Activated CD4-positive, alpha-beta memory T cell treated with anti-CD3 and anti-CD28 coated beads, Interleukin-2, amount 10 ng/mL, durations not matched to agents 7 days and 5 days (primary cell): ENCODE measurements around the gene LECT2. TPM values are rescaled to one million over a fixed set of nuclear protein-coding genes. Genes with fewer than 3 reads are reported as not detected.

Experiments used
- CTCF ChIA-PET: fragments of 350-600 bp; sonication (Branson Sonifier 250); formaldehyde crosslinking; loops from one replicate; lab custom pipeline; 2021; ENCODE audit warnings: antibody characterized with exemption, inconsistent platforms; lab: Charles Lee
- POLR2A ChIA-PET: fragments of 350-600 bp; sonication (Branson Sonifier 250); formaldehyde crosslinking; loops from one replicate; lab custom pipeline; 2021; ENCODE audit warnings: antibody characterized with exemption; lab: Charles Lee
- DNase-seq: peaks from one replicate; pipeline ENCODE4 v3.0.0-alpha.2; 2020
- H3K27ac Mint-ChIP-seq: one replicate; pipeline ENCODE4 v1.8.0; 2021; ENCODE audit warnings: mild to moderate bottlenecking, mixed read lengths
- H3K27me3 Mint-ChIP-seq: one replicate; pipeline ENCODE4 v1.8.0; 2021; ENCODE audit warnings: mixed read lengths
- H3K36me3 Mint-ChIP-seq: one replicate; pipeline ENCODE4 v1.8.0; 2021; ENCODE audit warnings: low read depth, mixed read lengths
- H3K4me1 Mint-ChIP-seq: one replicate; pipeline ENCODE4 v1.8.0; 2021; ENCODE audit warnings: mixed read lengths
- H3K4me3 Mint-ChIP-seq: one replicate; pipeline ENCODE4 v1.8.0; 2021; ENCODE audit warnings: mild to moderate bottlenecking, mixed read lengths
- H3K9me3 Mint-ChIP-seq: one replicate; pipeline ENCODE4 v1.8.0; 2021; ENCODE audit warnings: mixed read lengths
- total RNA-seq, 2 experiments: library from RNA; stranded (reverse); gene quantifications; one replicate each; pipeline ENCODE4 v1.2.3, GENCODE V29; 2021

The LECT2 gene
- not detected for total RNA-seq

GRCh38 chr5:135954899-135955298, at the start of gene LECT2:
Gene LECT2 (minus strand): TSS chr5:135954983. CDS start chr5:135954833, 150 bp downstream.
- ChIA-PET CTCF (no interaction called here), POLR2A (no interaction called here)
- DNase-seq = no peak
- no peak within 1 kb of the TSS for H3K4me3 Mint-ChIP-seq
- no peak within 1 kb of the TSS for H3K27ac Mint-ChIP-seq
- H3K4me1 Mint-ChIP-seq = no peaks in the 10 kb centered on the region
- no peaks in the 10 kb centered on the region for H3K9me3 Mint-ChIP-seq
- H3K27me3 Mint-ChIP-seq = peaks cover 23% of the 10 kb centered on the region
- no peaks in the 10 kb centered on the region for H3K36me3 Mint-ChIP-seq

GRCh38 chr5:136004436-136004835, 49.7 kb upstream of the LECT2 start:
- no peak for DNase-seq
- Mint-ChIP-seq H3K27me3 (peaks cover 7% of the 10 kb centered on the region), H3K36me3 (no peaks in the 10 kb centered on the region), H3K9me3 (no peaks in the 10 kb centered on the region), H3K4me3 (no peak overlapping the region), H3K27ac (no peak overlapping the region), H3K4me1 (no peaks in the 10 kb centered on the region)
- ChIA-PET POLR2A (no interaction called here), CTCF (no interaction called here)

- peaks cover 7% of the 10 kb centered on the region for H3K27me3 Mint-ChIP-seq
- H3K27ac Mint-ChIP-seq = no peak overlapping the region
- no peak for DNase-seq
- CTCF ChIA-PET = no interaction called here
- H3K4me3 Mint-ChIP-seq = no peak overlapping the region
- H3K36me3 Mint-ChIP-seq = no peaks in the 10 kb centered on the region
- H3K4me1 Mint-ChIP-seq = no peaks in the 10 kb centered on the region
- no peaks in the 10 kb centered on the region for H3K9me3 Mint-ChIP-seq
- POLR2A ChIA-PET = no interaction called here
Measured at GRCh38 chr5:136001466-136001981, 46.7 kb upstream of the LECT2 start.

DNA sequence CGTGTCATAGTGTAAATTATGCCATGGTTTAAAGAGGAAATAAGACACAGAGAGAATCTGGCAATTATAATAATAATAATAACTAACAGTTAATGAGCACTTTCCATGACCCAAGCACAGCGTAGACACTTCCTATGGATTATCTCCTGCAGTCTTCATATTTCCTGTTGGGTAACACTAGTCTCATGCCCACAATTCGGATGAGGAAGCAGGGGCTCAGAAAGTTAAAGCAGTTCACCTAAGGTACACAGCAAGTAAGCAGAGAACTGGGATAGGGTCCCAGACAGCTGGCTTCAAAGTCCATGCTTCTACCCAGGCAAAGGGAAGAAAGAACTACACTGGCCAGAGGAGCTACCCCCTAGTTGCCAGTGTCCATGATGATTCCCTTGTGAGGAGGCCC, 46.1 kb upstream of the LECT2 start:
- POLR2A ChIA-PET = no interaction called here
- CTCF ChIA-PET = no interaction called here
- Mint-ChIP-seq H3K4me1 (no peaks in the 10 kb centered on the region), H3K27me3 (peaks cover 7% of the 10 kb centered on the region), H3K36me3 (no peaks in the 10 kb centered on the region), H3K9me3 (no peaks in the 10 kb centered on the region), H3K27ac (no peak overlapping the region), H3K4me3 (no peak overlapping the region)
- no peak for DNase-seq

DNA sequence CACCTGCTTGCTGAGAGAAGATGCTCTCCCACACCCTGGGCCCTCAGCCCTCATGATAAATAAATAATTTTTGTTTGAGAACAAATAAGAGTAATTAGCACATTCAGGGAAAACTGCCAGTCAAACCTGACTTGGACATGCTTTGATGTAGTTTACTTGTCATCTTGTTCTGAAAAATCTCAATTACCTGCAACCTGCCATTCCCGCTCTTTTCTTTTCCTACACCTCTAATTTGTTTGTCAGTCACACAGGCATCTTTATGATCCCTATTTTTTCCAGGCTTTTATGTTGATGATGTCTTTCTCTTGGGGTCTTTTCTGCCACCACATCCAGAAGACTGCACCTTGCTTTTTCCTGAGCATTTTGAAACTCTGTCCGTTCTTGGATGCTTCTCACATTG, 45.4 kb upstream of the LECT2 start:
- Mint-ChIP-seq H3K9me3 (no peaks in the 10 kb centered on the region), H3K27ac (no peak overlapping the region), H3K4me3 (no peak overlapping the region), H3K4me1 (no peaks in the 10 kb centered on the region), H3K36me3 (no peaks in the 10 kb centered on the region), H3K27me3 (peaks cover 7% of the 10 kb centered on the region)
- POLR2A ChIA-PET = no interaction called here
- CTCF ChIA-PET = no interaction called here
- DNase-seq = no peak

DNA sequence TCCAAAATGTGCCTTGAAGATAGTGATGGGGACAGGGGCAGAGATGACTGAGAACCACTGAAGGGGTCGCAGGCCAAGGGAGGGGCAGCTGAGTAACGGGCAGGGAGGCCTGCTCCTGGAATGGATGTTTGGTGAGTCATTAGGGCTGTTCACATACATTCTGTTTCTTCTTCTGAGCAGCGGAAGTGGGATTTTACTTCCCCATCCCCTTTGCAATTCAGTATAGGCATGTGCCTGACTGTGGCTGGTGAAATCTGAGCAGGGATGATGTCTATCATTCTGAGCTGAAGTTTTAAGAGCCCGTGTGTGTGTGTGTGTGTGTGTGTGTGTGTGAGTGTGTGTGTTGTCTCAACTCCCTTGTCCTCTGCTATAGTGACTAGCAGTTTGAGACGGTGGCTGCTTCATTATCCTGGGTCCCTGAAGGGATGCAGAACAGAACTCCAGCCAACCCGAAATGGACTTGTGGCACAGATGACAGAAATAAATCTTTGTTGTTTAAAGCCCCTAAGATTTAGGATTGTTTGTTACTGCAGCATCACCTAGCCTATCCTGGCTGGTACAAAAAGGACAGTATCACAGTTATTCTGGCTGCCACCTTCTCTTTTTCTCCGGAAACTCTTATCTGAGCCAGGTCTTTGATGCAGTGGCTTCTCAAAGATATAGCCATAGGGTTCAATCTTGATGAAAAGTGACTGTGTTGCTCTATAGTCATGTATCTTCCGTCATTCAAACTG, 44.8 kb upstream of the LECT2 start:
- Mint-ChIP-seq H3K9me3 (no peaks in the 10 kb centered on the region), H3K27ac (no peak overlapping the region), H3K4me1 (no peaks in the 10 kb centered on the region), H3K36me3 (no peaks in the 10 kb centered on the region), H3K27me3 (peaks cover 10% of the 10 kb centered on the region), H3K4me3 (no peak overlapping the region)
- DNase-seq = no peak
- CTCF ChIA-PET = no interaction called here
- POLR2A ChIA-PET = no interaction called here

DNA sequence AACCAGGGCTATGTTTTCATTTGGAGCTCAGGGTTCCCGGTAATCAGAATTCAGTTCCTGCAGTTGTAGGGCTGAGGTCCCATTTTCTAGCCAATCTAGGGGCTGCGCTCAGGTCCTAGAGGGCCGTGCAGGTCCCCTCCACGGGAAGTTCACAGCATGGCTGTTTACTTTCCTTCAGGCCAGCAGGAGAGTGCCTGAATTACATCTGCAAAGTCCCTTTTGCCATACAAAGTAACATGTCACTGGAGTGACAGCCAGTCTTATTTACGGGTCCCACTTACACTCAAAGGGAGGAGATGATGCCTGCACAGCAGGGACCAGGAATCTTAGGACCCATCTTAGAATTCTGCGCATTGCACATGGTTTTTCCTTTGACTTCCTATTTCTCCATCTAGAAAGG, 44.1 kb upstream of the LECT2 start:
- Mint-ChIP-seq H3K4me1 (no peaks in the 10 kb centered on the region), H3K36me3 (no peaks in the 10 kb centered on the region), H3K4me3 (no peak overlapping the region), H3K27me3 (peaks cover 10% of the 10 kb centered on the region), H3K9me3 (no peaks in the 10 kb centered on the region), H3K27ac (no peak overlapping the region)
- ChIA-PET POLR2A (no interaction called here), CTCF (no interaction called here)
- no peak for DNase-seq

DNA sequence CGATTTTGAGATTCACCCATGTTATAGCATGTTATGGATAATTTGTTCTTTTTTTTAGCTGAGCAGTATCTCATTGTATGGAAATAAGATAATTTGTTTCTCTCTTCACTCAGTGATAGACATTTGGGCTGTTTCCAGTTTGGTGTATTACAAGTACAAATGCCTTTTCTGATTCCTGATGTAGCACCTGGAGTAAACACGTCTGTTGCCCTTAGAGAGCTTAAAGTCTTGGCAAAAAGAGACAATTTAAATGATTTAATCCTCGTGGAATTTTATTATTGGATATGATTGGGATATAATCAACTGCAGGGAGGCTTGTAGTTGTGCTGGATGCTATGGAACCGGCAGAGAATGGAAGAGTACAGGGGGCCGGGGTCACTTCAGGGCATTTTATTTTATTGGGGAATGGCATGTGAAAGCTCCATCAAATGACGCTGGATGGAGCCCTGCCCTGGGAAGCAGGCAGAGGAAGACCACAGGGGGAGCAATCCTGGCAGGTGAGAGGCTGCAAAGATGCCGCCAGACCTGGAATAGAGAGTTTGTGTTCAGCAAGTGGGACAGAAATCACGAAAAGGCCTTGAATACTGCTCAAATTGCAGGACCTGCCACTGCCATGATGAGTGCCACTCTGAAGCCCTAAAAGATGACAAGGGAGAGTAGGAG, 43.0 kb upstream of the LECT2 start:
- CTCF ChIA-PET = no interaction called here
- Mint-ChIP-seq H3K27me3 (peaks cover 10% of the 10 kb centered on the region), H3K9me3 (no peaks in the 10 kb centered on the region), H3K4me3 (no peak overlapping the region), H3K27ac (no peak overlapping the region), H3K36me3 (no peaks in the 10 kb centered on the region), H3K4me1 (no peaks in the 10 kb centered on the region)
- POLR2A ChIA-PET = no interaction called here
- DNase-seq = no peak

- H3K27me3 Mint-ChIP-seq = peaks cover 3% of the 10 kb centered on the region
- DNase-seq = no peak
- ChIA-PET CTCF (no interaction called here), POLR2A (no interaction called here)
- no peaks in the 10 kb centered on the region for H3K36me3 Mint-ChIP-seq
- no peak overlapping the region for H3K4me3 Mint-ChIP-seq
- no peaks in the 10 kb centered on the region for H3K9me3 Mint-ChIP-seq
- H3K4me1 Mint-ChIP-seq = no peaks in the 10 kb centered on the region
- no peak overlapping the region for H3K27ac Mint-ChIP-seq
Measured at GRCh38 chr5:135996611-135997010, 41.8 kb upstream of the LECT2 start.

DNA sequence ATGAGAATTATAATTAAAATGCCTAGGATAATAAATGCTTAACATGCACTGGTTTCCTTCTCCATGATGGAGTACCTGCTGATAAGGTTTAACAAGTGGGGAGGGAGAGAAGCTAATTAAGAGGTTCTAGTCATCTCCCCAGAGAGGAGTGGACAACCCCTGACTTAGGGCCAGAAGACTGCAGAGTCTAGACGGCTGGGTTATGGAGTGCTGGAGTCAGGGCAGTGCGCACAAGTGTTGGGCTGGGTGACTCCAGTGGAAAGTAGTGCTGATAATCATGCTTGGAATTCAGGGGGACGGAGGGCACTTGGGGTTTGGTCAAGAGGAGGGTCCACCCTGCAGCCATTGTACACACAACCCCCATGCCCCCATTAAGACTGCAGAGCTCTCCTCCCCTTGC, 41.2 kb upstream of the LECT2 start:
- ChIA-PET POLR2A (no interaction called here), CTCF (no interaction called here)
- no peak for DNase-seq
- Mint-ChIP-seq H3K4me1 (no peaks in the 10 kb centered on the region), H3K4me3 (no peak overlapping the region), H3K27me3 (peaks cover 3% of the 10 kb centered on the region), H3K27ac (no peak overlapping the region), H3K36me3 (no peaks in the 10 kb centered on the region), H3K9me3 (no peaks in the 10 kb centered on the region)

- peaks cover 3% of the 10 kb centered on the region for H3K27me3 Mint-ChIP-seq
- no peaks in the 10 kb centered on the region for H3K9me3 Mint-ChIP-seq
- DNase-seq = no peak
- POLR2A ChIA-PET = no interaction called here
- H3K27ac Mint-ChIP-seq = no peak overlapping the region
- no peaks in the 10 kb centered on the region for H3K4me1 Mint-ChIP-seq
- CTCF ChIA-PET = no interaction called here
- no peaks in the 10 kb centered on the region for H3K36me3 Mint-ChIP-seq
- H3K4me3 Mint-ChIP-seq = no peak overlapping the region
Measured at GRCh38 chr5:135993880-135994636, 39.3 kb upstream of the LECT2 start.

GRCh38 chr5:135993335-135993879, 38.6 kb upstream of the LECT2 start:
- H3K9me3 Mint-ChIP-seq = no peaks in the 10 kb centered on the region
- CTCF ChIA-PET = no interaction called here
- no peaks in the 10 kb centered on the region for H3K36me3 Mint-ChIP-seq
- no peak overlapping the region for H3K27ac Mint-ChIP-seq
- no peak for DNase-seq
- no peak overlapping the region for H3K4me3 Mint-ChIP-seq
- POLR2A ChIA-PET = no interaction called here
- no peaks in the 10 kb centered on the region for H3K4me1 Mint-ChIP-seq
- peaks cover 3% of the 10 kb centered on the region for H3K27me3 Mint-ChIP-seq

DNA sequence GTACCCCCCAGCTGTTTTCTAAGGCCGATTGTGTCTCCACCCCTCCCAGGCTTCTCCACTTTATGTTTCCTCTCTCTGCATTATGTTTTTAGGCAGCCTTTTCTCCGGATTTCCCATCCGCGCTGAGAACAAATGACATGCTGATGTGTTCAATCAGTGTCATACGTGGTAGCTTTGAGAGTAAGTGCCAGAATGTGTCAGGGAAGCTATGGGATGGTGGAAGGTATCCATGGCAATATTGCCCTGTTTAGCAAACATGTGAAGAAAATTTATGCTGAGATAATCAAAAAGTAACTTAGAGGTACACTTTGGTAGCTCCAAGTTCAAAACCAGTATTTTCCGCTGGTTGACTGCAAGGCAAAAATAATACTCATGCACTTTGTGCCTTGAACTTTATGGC, 36.6 kb upstream of the LECT2 start:
- ChIA-PET CTCF (no interaction called here), POLR2A (no interaction called here)
- no peak for DNase-seq
- H3K36me3 Mint-ChIP-seq = no peaks in the 10 kb centered on the region
- peaks cover 3% of the 10 kb centered on the region for H3K27me3 Mint-ChIP-seq
- no peak overlapping the region for H3K4me3 Mint-ChIP-seq
- H3K27ac Mint-ChIP-seq = no peak overlapping the region
- no peaks in the 10 kb centered on the region for H3K4me1 Mint-ChIP-seq
- H3K9me3 Mint-ChIP-seq = no peaks in the 10 kb centered on the region
